GM19240 (cell line): Measurements from ENCODE around the gene OR6K6.

Experiments used
- DNase-seq: peaks from one replicate; pipeline ENCODE4 v3.0.0; 2011; ENCODE audit warnings: low spot score; ENCODE audit not compliant: insufficient read length

OR6K6 gene

DNA sequence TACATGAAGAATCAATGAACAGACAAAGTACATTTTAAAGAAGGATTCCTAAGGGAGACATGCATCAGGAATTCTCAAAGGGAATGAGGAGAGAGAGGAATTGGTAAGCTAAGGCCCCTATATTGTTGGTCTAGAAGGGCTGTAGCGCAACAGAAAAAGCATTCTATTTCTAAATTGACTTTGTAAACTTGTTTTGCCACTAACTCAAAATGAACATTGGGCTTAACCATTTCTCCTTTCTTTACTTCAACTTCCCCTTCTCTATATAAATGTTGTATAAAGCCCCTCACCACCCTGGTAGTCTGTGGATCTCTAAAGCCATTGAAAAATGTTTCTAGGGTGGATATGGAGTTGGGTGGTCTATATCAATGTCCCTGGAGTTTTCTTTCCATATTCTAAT is 46.9 kb downstream of the OR6K6 start:
- no peak for DNase-seq

DNA sequence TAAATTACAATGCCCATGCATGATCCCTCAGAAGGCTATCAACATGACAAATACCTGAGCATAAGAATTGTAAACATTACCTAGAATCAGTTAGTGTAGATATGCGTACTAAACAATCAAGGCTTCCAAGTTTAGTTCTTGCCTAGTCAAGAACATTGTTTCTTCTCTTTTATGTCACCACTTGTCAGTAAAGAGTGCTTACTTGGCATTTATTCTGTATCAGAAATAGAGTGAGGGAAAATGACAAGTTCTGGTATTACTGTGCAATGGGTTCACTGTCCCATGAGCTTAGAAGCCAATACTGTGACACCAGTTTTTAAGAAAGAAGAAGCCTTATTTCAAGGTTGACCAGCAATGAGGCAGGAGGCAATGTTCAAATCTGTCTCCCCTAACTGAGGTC is 49.2 kb downstream of the OR6K6 start:
- DNase-seq, result no peak
